GM08714 (cell line): ENCODE data around the gene SLC16A8.

ENCODE experiments used
- H3K4me3 ChIP-seq: fragments of 200-500 bp; sonication (Bioruptor generic); 2 replicates; pipeline ENCODE4 v1.5.1; 2014; ENCODE audit warnings: mild to moderate bottlenecking, low read length, inconsistent platforms
- ZNF274 ChIP-seq: IDR thresholded peaks from 2 replicates; pipeline ENCODE4 v1.6.1; 2012; ENCODE audit warnings: mild to moderate bottlenecking, low read depth, low read length

Gene SLC16A8

DNA sequence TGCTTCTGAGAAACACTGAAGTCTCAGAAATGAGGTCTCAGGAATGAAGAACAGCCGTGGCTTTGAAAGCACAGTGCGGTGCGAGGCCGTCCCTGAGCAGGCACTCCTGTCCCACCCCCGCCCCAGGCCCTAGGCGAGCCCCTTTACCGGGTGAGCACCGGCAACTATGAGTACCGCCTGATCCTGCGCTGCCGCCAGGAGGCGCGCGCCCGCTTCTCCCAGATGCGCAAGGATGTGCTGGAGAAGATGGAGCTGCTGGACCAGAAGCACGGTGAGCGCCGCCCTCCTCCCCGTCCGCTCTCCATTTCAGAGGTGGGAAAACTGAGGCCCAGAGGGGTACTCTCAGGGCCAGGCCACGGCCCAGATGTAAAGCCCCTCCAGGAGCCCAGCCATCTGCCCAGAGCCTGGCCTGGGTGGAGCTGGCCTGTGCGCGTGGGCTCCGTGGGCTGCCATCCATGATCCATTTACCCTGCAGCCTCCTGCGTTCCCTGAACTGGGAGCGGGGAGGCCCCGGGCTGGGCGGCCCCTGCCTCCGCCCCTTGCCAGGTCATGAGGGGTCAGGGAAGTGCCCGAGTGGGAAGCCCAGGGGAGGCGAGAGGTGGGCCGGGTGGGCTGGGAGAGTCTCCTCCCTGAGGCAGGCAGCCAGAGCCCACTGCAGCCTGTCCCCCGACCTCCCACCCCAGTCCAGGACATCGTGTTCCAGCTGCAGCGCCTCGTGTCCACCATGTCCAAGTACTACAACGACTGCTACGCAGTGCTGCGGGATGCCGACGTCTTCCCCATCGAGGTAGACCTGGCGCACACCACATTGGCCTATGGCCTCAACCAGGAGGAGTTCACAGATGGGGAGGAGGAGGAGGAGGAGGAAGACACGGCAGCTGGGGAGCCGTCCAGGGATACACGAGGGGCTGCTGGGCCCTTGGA lies 9.5 kb downstream of the SLC16A8 start:
- no peak for TF ChIP-seq ZNF274
- no peak overlapping the region for H3K4me3 ChIP-seq

DNA sequence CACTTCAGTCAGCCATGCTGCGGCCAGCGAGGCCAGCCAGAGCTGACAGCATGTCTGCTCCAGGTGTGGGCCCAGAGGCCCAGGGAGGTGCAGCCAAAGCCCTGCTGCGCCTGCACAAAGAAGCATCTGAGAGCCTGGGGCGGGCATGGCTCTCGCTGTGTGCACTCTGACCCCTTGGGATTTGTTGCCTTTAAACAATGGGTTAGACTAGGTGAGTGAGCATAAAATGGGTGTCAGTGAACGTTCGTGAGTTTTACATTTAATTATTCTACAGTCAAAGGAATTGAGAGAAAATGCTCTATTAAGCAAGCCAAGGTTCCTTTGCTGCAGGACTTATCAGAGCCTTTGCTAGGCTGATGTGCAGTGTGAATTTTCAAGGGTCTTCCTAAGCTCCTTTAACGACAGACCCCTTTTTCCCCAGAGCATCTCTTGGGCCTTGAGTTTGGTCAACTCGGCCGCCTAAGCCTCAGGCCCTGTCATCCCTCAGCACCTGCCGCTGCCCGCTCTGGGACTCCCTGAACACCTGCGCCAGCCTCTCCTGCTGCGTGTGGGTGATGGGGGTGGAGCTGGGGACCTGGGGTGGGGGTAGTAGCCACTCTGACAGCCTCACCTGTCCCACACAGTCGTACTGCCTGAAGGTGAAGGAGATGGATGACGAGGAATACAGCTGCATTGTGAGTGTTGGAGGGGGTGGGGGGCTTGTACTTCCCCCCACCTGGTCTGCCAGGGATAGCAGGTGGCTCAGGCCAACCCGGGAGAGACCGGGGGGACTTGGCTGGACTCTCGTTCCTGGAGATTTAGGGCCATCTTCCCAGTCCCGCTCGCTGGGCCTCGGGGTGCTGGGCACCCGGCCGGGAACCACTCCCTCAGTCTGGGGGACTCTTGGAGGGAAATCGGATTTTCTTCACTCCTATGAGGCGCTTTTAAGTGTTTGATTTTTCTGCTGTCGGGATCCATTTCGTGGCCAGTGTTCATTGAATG lies 10.5 kb downstream of the SLC16A8 start:
- no peak overlapping the region for H3K4me3 ChIP-seq
- TF ChIP-seq ZNF274, result no peak

DNA sequence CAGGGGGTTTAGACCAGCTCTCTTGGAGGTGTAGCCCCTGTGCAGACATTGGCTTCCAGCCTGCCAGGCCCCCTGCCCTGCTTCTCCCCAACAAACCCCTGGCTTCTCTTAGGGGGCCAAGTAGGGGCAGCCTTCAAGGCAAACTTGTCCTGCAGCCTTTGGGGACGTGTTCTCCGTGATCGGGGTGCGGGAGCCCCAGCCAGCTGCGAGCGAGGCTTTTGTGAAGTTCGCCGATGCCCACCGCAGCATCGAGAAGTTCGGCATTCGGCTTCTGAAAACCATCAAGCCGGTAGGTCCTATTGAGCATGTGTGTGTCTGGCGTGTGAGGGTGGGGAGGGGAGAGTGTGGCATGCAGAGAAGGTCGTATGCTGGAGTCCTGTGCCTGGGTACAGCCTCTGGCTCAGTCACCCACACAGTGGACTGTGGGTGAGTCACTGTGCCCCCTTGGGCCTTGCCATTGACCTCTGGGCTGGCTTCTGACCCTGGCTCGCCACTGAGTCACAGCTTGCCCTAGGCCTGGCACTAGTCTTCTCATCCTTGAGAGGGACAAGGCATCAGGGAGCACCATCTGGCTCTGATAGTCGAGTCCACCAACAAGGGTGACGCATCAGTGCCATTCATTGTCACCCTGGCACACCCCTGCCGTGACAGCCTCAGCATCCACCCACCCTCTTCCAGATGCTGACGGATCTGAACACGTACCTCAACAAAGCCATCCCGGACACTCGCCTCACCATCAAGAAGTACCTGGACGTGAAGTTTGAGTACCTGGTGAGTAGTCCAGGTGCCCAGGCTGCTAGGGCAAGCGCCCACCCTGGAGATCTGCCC lies 11.4 kb downstream of the SLC16A8 start:
- no peak for TF ChIP-seq ZNF274
- H3K4me3 ChIP-seq, result no peak overlapping the region

DNA sequence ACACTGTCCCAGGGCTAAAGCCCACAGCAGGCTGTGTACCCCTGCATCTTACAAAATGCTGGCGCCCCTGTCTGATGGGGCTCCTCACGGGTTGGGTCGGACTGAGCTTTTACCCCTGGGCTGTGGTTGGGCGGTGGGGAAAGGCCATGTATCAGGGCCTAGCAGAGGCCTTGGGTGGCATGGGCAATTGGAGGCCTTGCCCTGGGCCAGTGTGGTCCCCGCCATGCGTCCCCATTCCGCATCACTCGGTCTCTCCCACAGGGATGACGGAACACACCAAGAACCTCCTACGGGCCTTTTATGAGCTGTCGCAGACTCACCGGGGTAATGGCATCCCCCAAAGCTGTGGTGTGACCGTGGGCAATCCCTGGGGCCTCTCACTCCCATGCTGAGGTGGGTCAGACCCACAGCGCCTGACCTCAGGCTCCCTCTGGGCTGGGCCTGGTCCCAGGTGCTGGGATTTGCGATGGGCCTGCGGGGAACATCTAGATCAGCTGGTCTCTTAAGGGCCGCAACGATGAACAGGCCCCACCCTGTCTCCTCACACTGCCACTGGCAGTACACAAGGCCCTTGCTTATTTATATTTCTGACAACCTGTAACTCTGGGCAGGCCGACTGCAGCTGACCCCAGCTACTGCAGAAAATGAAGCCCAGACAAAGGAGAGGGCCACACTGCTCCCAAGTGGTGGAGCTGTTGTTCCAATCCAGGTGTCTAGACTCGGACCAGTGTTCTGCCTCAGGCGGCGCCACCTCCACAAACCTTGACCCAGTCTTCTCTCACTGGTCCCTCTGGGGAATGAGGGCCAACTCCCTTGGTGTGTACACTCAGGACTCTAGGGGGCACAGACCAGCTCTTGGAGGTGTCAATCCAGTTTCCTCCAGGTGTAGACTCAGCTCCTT lies 12.3 kb downstream of the SLC16A8 start:
- no peak for TF ChIP-seq ZNF274
- no peak overlapping the region for H3K4me3 ChIP-seq

DNA sequence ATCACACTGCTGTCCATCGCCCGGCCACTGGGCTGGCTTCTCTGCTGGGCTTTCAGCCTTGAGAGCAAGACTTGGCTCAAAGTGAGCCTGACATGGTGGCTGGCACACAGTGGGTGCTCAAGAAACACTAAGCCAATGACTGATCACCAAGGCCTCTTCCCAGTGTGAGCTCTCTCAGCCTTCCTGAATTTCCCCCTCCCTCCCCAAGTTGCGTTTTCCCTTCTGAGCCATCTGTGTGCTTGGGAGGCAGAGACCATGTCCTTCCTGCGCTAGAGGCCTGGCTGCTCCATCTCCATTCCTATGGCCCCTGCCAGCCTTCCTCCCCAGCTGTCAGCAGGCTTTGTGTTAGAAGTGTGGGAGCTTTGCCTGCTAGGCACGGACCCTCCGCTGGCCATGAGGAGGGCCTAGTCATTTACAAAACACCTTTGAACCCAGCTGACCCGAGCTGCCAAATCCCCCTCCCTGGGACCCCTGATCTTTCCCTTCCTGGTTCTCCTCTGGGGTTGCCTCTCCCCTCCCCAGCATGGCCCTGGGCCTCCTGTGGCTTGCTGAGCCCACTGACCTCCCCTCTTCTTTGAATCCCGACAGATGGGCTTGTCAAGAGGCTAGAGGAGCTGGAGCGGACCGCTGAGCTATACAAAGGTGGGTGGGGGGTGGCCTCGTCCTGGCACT lies 13.6 kb downstream of the SLC16A8 start:
- no peak overlapping the region for H3K4me3 ChIP-seq
- TF ChIP-seq ZNF274, result no peak

DNA sequence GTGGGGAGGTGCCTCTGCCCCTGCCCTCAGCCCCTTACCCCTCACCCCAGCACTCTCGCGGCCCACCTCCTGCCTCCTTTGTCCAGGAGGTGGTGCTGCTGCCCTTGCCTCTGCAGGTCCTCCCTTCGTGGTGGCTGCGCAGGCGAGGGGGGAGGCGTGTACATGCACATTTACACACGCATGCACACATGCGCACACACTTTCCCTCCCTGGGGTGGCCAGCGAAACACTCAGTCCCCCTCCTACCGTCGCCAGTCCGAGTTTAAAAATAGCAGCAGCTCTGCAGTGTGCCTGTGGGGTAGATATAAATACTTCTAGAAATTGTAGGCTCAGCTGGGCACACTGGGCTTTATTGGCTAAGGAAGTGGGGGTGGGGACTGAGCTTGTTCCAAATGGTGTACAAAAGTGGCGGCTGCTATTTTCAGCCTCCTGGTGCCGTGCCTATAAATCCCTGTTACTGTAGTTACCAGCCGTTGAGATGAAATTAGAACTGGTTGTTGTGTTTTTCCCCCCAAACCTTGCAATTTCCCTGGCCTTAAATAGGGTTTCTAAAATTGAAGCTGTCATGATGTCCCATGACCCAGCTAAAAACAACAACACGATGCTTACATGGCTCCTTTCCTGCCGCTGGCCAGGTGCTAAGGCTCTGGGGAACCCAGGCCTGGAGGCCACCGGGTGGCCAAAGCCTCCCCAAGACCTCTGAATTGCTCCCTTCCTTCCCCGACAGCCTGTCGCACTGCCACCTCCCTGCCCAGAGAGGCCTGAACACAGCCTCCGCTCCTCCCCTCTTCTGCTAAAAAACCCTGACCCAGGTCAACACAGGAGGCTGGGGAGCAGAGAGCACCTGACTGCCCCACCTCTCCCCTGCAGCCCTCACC lies 14.4 kb downstream of the SLC16A8 start:
- no peak overlapping the region for H3K4me3 ChIP-seq
- no peak for TF ChIP-seq ZNF274

DNA sequence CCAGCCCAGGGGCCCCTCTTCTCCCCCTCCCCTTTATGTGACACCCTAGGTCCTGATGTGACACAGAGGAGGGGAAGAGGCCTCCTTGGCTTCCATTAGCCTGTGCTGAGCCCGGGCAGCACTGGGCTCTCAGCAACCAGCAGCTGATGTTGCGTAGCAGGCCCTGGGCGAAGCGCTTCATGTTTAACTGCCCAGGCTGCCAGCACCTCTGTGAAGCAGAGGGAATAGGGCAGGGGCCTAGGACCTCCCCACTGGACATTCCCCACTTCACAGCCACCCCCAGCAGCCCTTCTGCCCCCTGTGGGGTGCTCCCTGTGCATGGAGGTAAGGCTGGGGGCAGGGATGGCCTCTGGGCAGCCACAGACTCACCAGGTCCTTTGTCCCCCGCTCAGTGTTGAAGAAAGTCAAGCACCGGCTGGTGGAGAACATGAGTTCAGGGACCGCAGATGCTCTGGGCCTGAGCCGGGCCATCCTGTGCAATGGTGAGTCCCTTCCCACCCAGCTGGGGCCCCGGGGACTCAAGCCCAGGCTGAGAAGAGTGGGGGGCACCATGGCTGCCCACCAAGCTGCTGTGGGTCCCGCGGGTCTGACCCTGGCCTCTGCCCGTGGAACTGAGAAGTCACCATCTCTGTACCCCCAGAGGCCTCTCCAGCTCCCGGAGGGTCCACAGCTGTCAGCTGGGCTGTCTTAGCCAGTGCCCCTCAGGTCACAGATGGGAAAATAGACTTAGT lies 15.2 kb downstream of the SLC16A8 start:
- no peak overlapping the region for H3K4me3 ChIP-seq
- no peak for TF ChIP-seq ZNF274

DNA sequence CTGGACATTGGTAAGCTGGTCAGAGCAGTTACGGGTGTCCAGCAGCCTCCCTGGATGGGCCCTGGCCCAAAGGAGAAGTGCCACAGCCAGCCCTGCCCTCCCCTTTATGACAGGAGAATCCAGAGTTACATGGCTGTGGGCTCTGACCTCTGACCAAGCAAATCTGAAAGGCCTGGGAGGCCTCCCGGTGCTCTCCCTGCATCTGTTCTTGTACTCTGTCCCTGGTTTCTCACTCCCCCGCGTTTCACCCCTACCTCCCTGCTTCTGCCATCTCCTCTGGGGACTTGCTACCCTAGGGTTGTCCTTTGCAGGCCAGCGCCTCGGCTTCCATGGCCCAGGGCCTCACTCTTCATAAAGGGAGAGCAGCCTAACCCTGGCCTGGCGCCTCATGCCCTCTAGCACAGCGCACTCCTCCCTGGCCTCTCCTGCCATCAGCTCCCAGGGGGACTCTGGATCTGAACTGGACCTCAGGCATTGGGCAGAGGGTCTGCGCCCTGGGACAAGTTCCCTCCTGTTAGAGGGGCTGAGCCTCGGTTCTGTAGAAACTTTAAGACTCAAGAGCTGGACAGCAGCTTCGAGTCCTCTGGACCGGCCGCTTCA lies 16.1 kb downstream of the SLC16A8 start:
- TF ChIP-seq ZNF274, result no peak
- H3K4me3 ChIP-seq, result no peak overlapping the region

DNA sequence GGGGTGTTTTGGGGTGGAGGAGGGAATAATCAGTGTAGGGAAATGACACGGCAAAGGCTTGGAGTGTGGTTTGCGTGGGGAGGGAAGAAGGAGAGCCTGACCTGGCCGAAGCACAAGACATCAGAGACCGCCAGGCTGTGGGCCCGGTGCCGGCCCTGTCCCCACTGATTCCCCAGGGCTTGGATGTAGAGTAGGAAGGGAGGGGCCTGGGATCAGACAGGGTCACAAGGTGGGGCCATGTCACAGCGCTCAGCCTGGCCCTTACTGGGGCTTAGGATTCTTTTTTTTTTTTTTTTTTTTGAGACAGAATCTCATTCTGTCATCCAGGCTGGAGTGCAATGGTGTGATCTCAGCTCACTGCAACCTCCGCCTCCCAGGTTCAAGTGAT lies 17.0 kb downstream of the SLC16A8 start:
- TF ChIP-seq ZNF274, result no peak
- no peak overlapping the region for H3K4me3 ChIP-seq

DNA sequence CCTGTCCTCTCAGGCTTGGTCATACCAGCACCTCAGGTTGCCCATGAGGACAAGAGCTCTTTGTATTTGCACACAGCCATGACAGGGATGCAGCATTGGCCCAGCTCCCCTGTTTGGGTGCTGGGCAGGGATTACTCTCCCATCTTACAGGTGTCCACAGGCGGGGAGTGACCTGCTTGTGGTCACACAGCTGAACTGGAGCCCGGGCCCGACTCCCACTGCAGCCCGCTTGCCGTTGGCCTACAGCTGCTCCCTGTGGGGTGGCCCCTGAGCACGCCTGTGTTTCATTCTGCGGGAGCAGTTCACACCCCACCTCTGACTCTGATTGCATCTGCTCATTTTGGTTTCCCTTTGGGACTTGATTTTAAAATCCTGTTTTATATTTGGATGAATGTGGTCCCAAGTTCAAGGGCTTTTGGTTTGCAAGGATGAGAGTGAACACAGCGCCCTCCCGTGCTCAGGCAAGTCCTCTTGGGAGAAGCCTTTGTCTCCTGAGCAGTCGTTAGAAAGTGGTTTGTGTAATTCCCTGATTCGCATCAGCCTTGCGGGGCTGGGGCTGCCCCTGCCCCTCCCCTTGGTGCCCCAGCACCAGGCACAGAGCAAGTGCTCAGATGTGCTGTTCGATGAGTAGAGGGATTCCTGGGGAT lies 17.5 kb downstream of the SLC16A8 start:
- H3K4me3 ChIP-seq, result no peak overlapping the region
- TF ChIP-seq ZNF274, result no peak
